ENCODE results near the gene JOSD1. TPM values are rescaled to one million over a fixed set of nuclear protein-coding genes. Genes with fewer than 3 reads are reported as not detected.
A peak's percentile ranks its signal among the peaks of the same experiment; 100 is the strongest.

JOSD1 gene
- total RNA-seq, 1 experiment from 2014 or later, result 19.2 TPM

- Mint-ChIP-seq H3K9me3 (no peaks in the 10 kb centered on the region), H3K27ac (no peak overlapping the region), H3K36me3 (ENCODE audit: insufficient read depth in 1 of 3, low read depth in 3 of 3) (peaks cover 7 to 28% (median 25%) of the 10 kb centered on the region in 3 experiments; a peak in 5 of 7 replicates), H3K4me3 (peak overlapping the region; percentile 16 to 25; a peak in 2 of 5 replicates), H3K27me3 (ENCODE audit: low read depth) (no peaks in the 10 kb centered on the region), H3K4me1 (peaks cover 50 to 54% of the 10 kb centered on the region in 2 experiments)
- Histone ChIP-seq H3K14ac (ENCODE audit: insufficient read depth, low read length) (no peak overlapping the region), H2BK12ac (ENCODE audit: insufficient read length, low read depth, low read length) (no peak overlapping the region), H3K56ac (ENCODE audit: insufficient read length, low read depth, low read length) (no peak overlapping the region), H3K9me3 (ENCODE audit: control insufficient read depth, low read depth, low read length) (no peaks in the 10 kb centered on the region), H4K8ac (replicated peaks; ENCODE audit: insufficient read length, low read depth, low read length) (no peak overlapping the region), H3T11ph (ENCODE audit: low read length) (no peak overlapping the region), H4K91ac (ENCODE audit: insufficient read length, low read depth, low read length) (no peak overlapping the region), H3K4me2 (ENCODE audit: insufficient read depth, insufficient read length, low read length) (peak overlapping the region; percentile 4), H3K18ac (ENCODE audit: insufficient read length, low read depth, low read length) (no peak overlapping the region), H3K27me3 (ENCODE audit: insufficient read depth, low read length) (no peaks in the 10 kb centered on the region), H3K79me1 (ENCODE audit: insufficient read depth, low read depth, low read length, poor library complexity, severe bottlenecking) (peaks cover 10% of the 10 kb centered on the region), H3K9ac (ENCODE audit: extremely low read depth, insufficient read length, low read length) (no peak overlapping the region), H2BK15ac (ENCODE audit: low read depth, low read length) (no peak overlapping the region), H2AFZ (ENCODE audit: low read length) (no peak overlapping the region), H4K5ac (ENCODE audit: insufficient read length, low read depth, low read length) (no peak overlapping the region), H3K4ac (ENCODE audit: low read depth, low read length) (no peak overlapping the region), H3K4me1 (ENCODE audit: insufficient read depth, low read length) (peaks cover 15% of the 10 kb centered on the region), H2AK5ac (ENCODE audit: insufficient read length, low read length) (no peak overlapping the region), H2BK20ac (ENCODE audit: low read depth, low read length, poor library complexity, severe bottlenecking) (no peak overlapping the region), H2BK5ac (ENCODE audit: insufficient read length, low read length) (no peak overlapping the region), H3K79me2 (ENCODE audit: insufficient read depth, low read length) (peaks cover 39% of the 10 kb centered on the region; the same call in 1 of the 2 replicates), H3K27ac (ENCODE audit: insufficient read length, low read depth, low read length) (no peak overlapping the region), H4K20me1 (ENCODE audit: control insufficient read depth, insufficient read depth, insufficient read length) (no peaks in the 10 kb centered on the region), H3K23me2 (ENCODE audit: insufficient read length, low read depth, low read length, poor library complexity, severe bottlenecking) (peaks cover 11% of the 10 kb centered on the region), H2BK120ac (ENCODE audit: low read depth, low read length, poor library complexity, severe bottlenecking) (no peak overlapping the region), H3K23ac (ENCODE audit: insufficient read length, low read depth, low read length) (no peak overlapping the region)
- TF ChIP-seq, protein P1, sequence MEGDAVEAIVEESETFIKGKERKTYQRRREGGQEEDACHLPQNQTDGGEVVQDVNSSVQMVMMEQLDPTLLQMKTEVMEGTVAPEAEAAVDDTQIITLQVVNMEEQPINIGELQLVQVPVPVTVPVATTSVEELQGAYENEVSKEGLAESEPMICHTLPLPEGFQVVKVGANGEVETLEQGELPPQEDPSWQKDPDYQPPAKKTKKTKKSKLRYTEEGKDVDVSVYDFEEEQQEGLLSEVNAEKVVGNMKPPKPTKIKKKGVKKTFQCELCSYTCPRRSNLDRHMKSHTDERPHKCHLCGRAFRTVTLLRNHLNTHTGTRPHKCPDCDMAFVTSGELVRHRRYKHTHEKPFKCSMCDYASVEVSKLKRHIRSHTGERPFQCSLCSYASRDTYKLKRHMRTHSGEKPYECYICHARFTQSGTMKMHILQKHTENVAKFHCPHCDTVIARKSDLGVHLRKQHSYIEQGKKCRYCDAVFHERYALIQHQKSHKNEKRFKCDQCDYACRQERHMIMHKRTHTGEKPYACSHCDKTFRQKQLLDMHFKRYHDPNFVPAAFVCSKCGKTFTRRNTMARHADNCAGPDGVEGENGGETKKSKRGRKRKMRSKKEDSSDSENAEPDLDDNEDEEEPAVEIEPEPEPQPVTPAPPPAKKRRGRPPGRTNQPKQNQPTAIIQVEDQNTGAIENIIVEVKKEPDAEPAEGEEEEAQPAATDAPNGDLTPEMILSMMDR (conservative IDR thresholded peaks at IDR 0.05), result no peak
- WGBS (ENCODE audit: extremely low coverage, insufficient read length, low lambda C conversion rate), result no CpG with 5 or more reads among the region's 3 CpGs
- DNase-seq, result no peak
Observed at GRCh38 chr22:38707984-38708383, 7.2 kb upstream of the JOSD1 start.
